ENCODE results near the gene TYMS. TPM values are rescaled to one million over a fixed set of nuclear protein-coding genes. Genes with fewer than 3 reads are reported as not detected.

The TYMS gene
- total RNA-seq, 1 experiment from 2014 or later: 202 TPM

GRCh38 chr18:711310-711656 lies 53.8 kb downstream of the TYMS start:
- no TSS peak for BruUV-seq (replicated peaks)
- peak overlapping the region; percentile 83 to 95 for H3K4me3 ChIP-seq (ENCODE audit: low read depth in 2 of 2, low read length in 2 of 2)

GRCh38 chr18:711657-712400 lies 54.4 kb downstream of the TYMS start:
- Histone ChIP-seq H3K4me1 (ENCODE audit: control insufficient read depth, insufficient read depth, low read length) (peaks cover 7% of the 10 kb centered on the region; the same call in 1 of the 2 replicates), H3K4me3 (ENCODE audit: low read depth in 2 of 2, low read length in 2 of 2) (peak overlapping the region; percentile 83 to 95), H3K36me3 (ENCODE audit: control insufficient read depth, insufficient read depth, low read length) (no peaks in the 10 kb centered on the region; the same call in 1 of the 2 replicates), H3K27me3 (ENCODE audit: control insufficient read depth, insufficient read depth, low read length) (no peaks in the 10 kb centered on the region), H3K27ac (ENCODE audit: low read length) (peak overlapping the region; percentile 96), H3K9me3 (ENCODE audit: control insufficient read depth, insufficient read depth, low read depth, low read length) (no peaks in the 10 kb centered on the region)
- ChIA-PET POLR2A (interaction anchor here (0.7 to 1.0 kb wide), 3 partner anchors 53 to 127 kb away, joined by 3 to 6 read pairs (median 5); no protein-coding TSS in a partner anchor), CTCF (interaction anchor here (0.6 to 1.3 kb wide), 6 partner anchors 29 to 128 kb away, joined by 3 to 7 read pairs (median 4); no protein-coding TSS in a partner anchor)
- TF ChIP-seq POLR2AphosphoS5 (IDR thresholded peaks at IDR 0.05; ENCODE audit: low read depth, low read length) (no peak), SIN3A (IDR thresholded peaks at IDR 0.05; ENCODE audit: borderline replicate concordance, insufficient read depth, low read depth, low read length) (no peak), TCF7L2 (IDR thresholded peaks at IDR 0.05; ENCODE audit: low read depth, low read length) (no peak)
- TF ChIP-seq, protein P1, sequence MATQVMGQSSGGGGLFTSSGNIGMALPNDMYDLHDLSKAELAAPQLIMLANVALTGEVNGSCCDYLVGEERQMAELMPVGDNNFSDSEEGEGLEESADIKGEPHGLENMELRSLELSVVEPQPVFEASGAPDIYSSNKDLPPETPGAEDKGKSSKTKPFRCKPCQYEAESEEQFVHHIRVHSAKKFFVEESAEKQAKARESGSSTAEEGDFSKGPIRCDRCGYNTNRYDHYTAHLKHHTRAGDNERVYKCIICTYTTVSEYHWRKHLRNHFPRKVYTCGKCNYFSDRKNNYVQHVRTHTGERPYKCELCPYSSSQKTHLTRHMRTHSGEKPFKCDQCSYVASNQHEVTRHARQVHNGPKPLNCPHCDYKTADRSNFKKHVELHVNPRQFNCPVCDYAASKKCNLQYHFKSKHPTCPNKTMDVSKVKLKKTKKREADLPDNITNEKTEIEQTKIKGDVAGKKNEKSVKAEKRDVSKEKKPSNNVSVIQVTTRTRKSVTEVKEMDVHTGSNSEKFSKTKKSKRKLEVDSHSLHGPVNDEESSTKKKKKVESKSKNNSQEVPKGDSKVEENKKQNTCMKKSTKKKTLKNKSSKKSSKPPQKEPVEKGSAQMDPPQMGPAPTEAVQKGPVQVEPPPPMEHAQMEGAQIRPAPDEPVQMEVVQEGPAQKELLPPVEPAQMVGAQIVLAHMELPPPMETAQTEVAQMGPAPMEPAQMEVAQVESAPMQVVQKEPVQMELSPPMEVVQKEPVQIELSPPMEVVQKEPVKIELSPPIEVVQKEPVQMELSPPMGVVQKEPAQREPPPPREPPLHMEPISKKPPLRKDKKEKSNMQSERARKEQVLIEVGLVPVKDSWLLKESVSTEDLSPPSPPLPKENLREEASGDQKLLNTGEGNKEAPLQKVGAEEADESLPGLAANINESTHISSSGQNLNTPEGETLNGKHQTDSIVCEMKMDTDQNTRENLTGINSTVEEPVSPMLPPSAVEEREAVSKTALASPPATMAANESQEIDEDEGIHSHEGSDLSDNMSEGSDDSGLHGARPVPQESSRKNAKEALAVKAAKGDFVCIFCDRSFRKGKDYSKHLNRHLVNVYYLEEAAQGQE (IDR thresholded peaks at IDR 0.05; ENCODE audit: insufficient read depth in 1 of 2, low read depth in 2 of 2, low read length in 1 of 2): no peak
- ATAC-seq (peak; percentile 31), DNase-seq (ENCODE audit: low read depth, low spot score) (peak; percentile 53)
- intact Hi-C loops (cut with micrococcal nuclease; ENCODE audit: unreplicated experiment): loop anchor here (10.0 kb wide), 2 partner anchors 87 to 123 kb away; no protein-coding TSS in a partner anchor
- in situ Hi-C loops (cut with HindIII; ENCODE audit: low pct_unique_long_range_greater_than_20kb, low sequenced_read_pairs): no loop called here
- BruUV-seq (replicated peaks): no TSS peak

More at GRCh38 chr18:711310-711656, 53.8 kb downstream of the TYMS start:
- intact Hi-C loops (cut with micrococcal nuclease; ENCODE audit: unreplicated experiment) (loop anchor here (10.0 kb wide), 2 partner anchors 86 to 124 kb away; no protein-coding TSS in a partner anchor), in situ Hi-C loops (cut with HindIII; ENCODE audit: low pct_unique_long_range_greater_than_20kb, low sequenced_read_pairs) (no loop called here)
- DNase-seq (ENCODE audit: low read depth, low spot score): no peak
- no peak for ATAC-seq
- Histone ChIP-seq H3K9me3 (ENCODE audit: control insufficient read depth, insufficient read depth, low read depth, low read length) (no peaks in the 10 kb centered on the region), H3K36me3 (ENCODE audit: control insufficient read depth, insufficient read depth, low read length) (no peaks in the 10 kb centered on the region; the same call in 1 of the 2 replicates), H3K27ac (ENCODE audit: low read length) (peak overlapping the region; percentile 96), H3K27me3 (ENCODE audit: control insufficient read depth, insufficient read depth, low read length) (no peaks in the 10 kb centered on the region), H3K4me1 (ENCODE audit: control insufficient read depth, insufficient read depth, low read length) (peaks cover 7% of the 10 kb centered on the region; the same call in 1 of the 2 replicates)
- TF ChIP-seq POLR2AphosphoS5 (IDR thresholded peaks at IDR 0.05; ENCODE audit: low read depth, low read length) (no peak), TCF7L2 (IDR thresholded peaks at IDR 0.05; ENCODE audit: low read depth, low read length) (no peak)
- CTCF ChIA-PET: no interaction called here
- POLR2A ChIA-PET: interaction anchor here (1.0 kb wide), 1 partner anchor 128 kb away, joined by 3 read pairs; no protein-coding TSS in a partner anchor

DNA sequence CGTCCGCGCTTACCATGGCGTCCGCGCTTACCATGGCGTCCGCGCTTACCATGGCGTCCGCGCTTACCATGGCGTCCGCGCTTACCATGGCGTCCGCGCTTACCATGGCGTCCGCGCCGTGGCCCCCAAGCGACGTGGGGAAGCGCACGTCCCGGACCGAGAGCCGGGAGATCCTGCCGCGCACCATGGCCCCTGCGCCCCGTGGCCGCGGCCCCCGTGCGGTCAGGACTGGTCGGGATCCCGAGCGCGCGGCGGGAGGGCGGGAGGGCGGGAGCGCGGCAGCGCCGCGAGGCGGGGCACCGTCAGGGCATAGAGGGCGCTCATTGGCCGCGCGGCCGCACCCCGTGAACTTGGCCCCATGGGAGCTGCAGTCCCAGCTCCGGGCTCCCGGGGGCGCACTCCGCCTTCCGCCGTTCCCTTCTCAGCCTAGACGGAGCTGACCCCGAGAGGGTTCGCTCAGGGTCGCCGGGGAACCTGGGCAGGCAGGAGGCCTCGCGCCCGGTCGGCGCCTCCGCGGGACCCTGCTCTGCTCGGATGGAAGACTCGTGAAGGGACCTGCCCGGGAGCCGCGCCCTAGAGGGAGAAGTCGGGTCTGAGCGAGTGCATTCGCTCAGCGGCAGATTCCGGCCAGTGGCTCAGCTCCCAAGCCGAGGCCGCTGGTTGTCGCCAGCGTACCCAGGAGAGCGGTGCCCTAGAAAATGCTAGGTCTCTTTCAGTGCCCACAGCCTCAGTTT lies 55.1 kb downstream of the TYMS start, which contains the start of gene ENOSF1:
TSS of gene ENOSF1 (minus strand) at position 230 of the 734 bp plus-strand sequence. CDS start at position 187, 43 bp downstream.
- BruUV-seq (replicated peaks): no TSS peak
- TF ChIP-seq SIN3A (IDR thresholded peaks at IDR 0.05; ENCODE audit: borderline replicate concordance, insufficient read depth, low read depth, low read length) (no peak), TCF7L2 (IDR thresholded peaks at IDR 0.05; ENCODE audit: low read depth, low read length) (no peak), POLR2AphosphoS5 (IDR thresholded peaks at IDR 0.05; ENCODE audit: low read depth, low read length) (peak; percentile 79)
- TF ChIP-seq, protein P2, sequence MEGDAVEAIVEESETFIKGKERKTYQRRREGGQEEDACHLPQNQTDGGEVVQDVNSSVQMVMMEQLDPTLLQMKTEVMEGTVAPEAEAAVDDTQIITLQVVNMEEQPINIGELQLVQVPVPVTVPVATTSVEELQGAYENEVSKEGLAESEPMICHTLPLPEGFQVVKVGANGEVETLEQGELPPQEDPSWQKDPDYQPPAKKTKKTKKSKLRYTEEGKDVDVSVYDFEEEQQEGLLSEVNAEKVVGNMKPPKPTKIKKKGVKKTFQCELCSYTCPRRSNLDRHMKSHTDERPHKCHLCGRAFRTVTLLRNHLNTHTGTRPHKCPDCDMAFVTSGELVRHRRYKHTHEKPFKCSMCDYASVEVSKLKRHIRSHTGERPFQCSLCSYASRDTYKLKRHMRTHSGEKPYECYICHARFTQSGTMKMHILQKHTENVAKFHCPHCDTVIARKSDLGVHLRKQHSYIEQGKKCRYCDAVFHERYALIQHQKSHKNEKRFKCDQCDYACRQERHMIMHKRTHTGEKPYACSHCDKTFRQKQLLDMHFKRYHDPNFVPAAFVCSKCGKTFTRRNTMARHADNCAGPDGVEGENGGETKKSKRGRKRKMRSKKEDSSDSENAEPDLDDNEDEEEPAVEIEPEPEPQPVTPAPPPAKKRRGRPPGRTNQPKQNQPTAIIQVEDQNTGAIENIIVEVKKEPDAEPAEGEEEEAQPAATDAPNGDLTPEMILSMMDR (IDR thresholded peaks at IDR 0.05): peak; percentile 95
- TF ChIP-seq, protein P1 (IDR thresholded peaks at IDR 0.05; ENCODE audit: insufficient read depth in 1 of 2, low read depth in 2 of 2, low read length in 1 of 2): no peak
- H3K27me3 ChIP-seq (ENCODE audit: control insufficient read depth, insufficient read depth, low read length): no peaks in the 10 kb centered on the region
- H3K4me1 ChIP-seq (ENCODE audit: control insufficient read depth, insufficient read depth, low read length): peaks cover 7% of the 10 kb centered on the region; the same call in 1 of the 2 replicates
- POLR2A ChIA-PET: interaction anchor here (0.5 to 1.0 kb wide), 4 partner anchors 54 to 890 kb away, joined by 4 to 6 read pairs (median 5); no protein-coding TSS in a partner anchor
- intact Hi-C loops (cut with micrococcal nuclease; ENCODE audit: unreplicated experiment): loop anchor here (10.0 kb wide), 2 partner anchors 88 to 122 kb away; no protein-coding TSS in a partner anchor
- in situ Hi-C loops (cut with HindIII; ENCODE audit: low pct_unique_long_range_greater_than_20kb, low sequenced_read_pairs): no loop called here
- H3K27ac ChIP-seq (ENCODE audit: low read length): peak within 1 kb of the TSS; percentile 96
- no peaks in the 10 kb centered on the region for H3K9me3 ChIP-seq (ENCODE audit: control insufficient read depth, insufficient read depth, low read depth, low read length)
- no peaks in the 10 kb centered on the region; the same call in 1 of the 2 replicates for H3K36me3 ChIP-seq (ENCODE audit: control insufficient read depth, insufficient read depth, low read length)
- ATAC-seq: peak; percentile 97
- peak within 1 kb of the TSS; percentile 83 to 95 for H3K4me3 ChIP-seq (ENCODE audit: low read depth in 2 of 2, low read length in 2 of 2)
- CTCF ChIA-PET: interaction anchor here (0.6 to 1.3 kb wide), 6 partner anchors 29 to 127 kb away, joined by 3 to 7 read pairs (median 4); no protein-coding TSS in a partner anchor
- peak; percentile 38 for DNase-seq (ENCODE audit: low read depth, low spot score)

Data from Panc1 (cell line).